A673 (cell line): ENCODE measurements around the gene NPIPA1.
"Not testable (repeated sequence)": the region's sequence is repeated elsewhere in the genome, so short reads cannot be mapped to it uniquely, and the experiment has no call there.

ENCODE experiments used
- EZH2 ChIP-seq: fragments of 200-600 bp; sonication (generic); IDR thresholded peaks from 2 replicates; pipeline ENCODE4 v1.6.1; 2017; ENCODE audit warnings: borderline replicate concordance, low read depth, mild to moderate bottlenecking, mixed read lengths, antibody characterized with exemption, low read length; ENCODE audit not compliant: poor library complexity, severe bottlenecking
- TF ChIP-seq, protein P1 (sequence below): fragments of 300-800, 200-600 bp; sonication (generic); conservative IDR thresholded peaks from 2 replicates; pipeline ENCODE4 v1.5.1; 2017; ENCODE audit warnings: low read depth, mild to moderate bottlenecking, antibody characterized with exemption, low read length, moderate library complexity, mixed read lengths

DNA sequence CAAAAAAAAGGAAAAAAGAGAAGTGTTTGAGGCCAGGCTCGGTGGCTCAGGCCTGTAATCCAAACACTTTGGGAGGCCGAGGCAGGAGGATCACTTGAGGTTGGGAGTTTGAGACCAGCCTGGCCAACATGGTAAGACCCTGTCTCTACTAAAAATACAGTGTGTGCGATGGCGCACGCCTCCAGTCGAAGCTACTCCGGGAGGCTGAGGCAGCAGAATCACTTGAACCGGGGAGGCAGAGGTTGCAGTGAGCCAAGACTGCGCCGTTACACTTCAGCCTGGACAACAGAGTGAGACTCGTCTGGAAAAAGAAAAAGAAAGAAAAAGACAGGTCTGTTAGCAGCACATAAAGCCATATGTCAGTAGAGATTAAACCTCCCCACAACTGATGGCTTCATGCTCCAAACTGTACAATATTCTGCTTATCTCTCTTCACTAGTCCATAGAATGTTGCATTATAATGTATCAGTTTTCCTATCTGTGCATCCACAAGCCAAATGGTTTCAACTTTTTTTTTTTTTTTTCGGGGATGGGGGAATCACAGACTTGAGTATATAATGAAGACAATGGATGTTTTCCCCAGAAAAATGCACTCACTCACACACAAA is 34.5 kb downstream of the NPIPA1 start:
- TF ChIP-seq, protein P1, sequence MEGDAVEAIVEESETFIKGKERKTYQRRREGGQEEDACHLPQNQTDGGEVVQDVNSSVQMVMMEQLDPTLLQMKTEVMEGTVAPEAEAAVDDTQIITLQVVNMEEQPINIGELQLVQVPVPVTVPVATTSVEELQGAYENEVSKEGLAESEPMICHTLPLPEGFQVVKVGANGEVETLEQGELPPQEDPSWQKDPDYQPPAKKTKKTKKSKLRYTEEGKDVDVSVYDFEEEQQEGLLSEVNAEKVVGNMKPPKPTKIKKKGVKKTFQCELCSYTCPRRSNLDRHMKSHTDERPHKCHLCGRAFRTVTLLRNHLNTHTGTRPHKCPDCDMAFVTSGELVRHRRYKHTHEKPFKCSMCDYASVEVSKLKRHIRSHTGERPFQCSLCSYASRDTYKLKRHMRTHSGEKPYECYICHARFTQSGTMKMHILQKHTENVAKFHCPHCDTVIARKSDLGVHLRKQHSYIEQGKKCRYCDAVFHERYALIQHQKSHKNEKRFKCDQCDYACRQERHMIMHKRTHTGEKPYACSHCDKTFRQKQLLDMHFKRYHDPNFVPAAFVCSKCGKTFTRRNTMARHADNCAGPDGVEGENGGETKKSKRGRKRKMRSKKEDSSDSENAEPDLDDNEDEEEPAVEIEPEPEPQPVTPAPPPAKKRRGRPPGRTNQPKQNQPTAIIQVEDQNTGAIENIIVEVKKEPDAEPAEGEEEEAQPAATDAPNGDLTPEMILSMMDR, result not testable (repeated sequence)
- TF ChIP-seq EZH2, result not testable (repeated sequence)
